MM.1S (cell line): ENCODE results near the gene ATP5F1D.

ENCODE experiments used
- DNase-seq: peaks from one replicate; pipeline ENCODE4 v3.0.0-alpha.2; 2015
- H2AFZ ChIP-seq: fragments of 300-600 bp; sonication (generic); 2 replicates; pipeline ENCODE4 v1.6.0; 2016; ENCODE audit warnings: antibody characterized with exemption, low read length
- H3F3A ChIP-seq: fragments of 300-600 bp; sonication (generic); 2 replicates; pipeline ENCODE4 v1.6.1; 2016; ENCODE audit warnings: mild to moderate bottlenecking, antibody characterized with exemption, low read length, moderate library complexity, mixed read lengths; ENCODE audit not compliant: insufficient read depth
- H3K27ac ChIP-seq: fragments of 300-600 bp; sonication (generic); 2 replicates; pipeline ENCODE4 v1.5.1; 2016; ENCODE audit warnings: mild to moderate bottlenecking, low read length
- H3K27me3 ChIP-seq: fragments of 300-600 bp; sonication (generic); replicated peaks from 2 replicates; pipeline ENCODE4 v1.6.0; 2016; ENCODE audit warnings: low read length; ENCODE audit not compliant: insufficient read depth
- H3K36me3 ChIP-seq: fragments of 300-600 bp; sonication (generic); replicated peaks from 2 replicates; pipeline ENCODE4 v1.6.1; 2016; ENCODE audit warnings: mild to moderate bottlenecking, low read length, mixed read lengths; ENCODE audit not compliant: insufficient read depth
- H3K4me1 ChIP-seq: fragments of 300-600 bp; sonication (generic); 2 replicates; pipeline ENCODE4 v1.6.1; 2016; ENCODE audit warnings: low read length, mixed read lengths
- H3K4me2 ChIP-seq: fragments of 300-600 bp; sonication (generic); 2 replicates; pipeline ENCODE4 v1.6.0; 2016; ENCODE audit warnings: low read depth, low read length
- H3K4me3 ChIP-seq: fragments of 300-600 bp; sonication (generic); 2 replicates; pipeline ENCODE4 v1.5.1; 2016; ENCODE audit warnings: low read length, mixed read lengths
- H3K79me2 ChIP-seq: fragments of 300-600 bp; sonication (generic); 2 replicates; pipeline ENCODE4 v1.6.1; 2016; ENCODE audit warnings: mixed run types, low read length, mixed read lengths
- H3K9ac ChIP-seq: fragments of 300-600 bp; sonication (generic); 2 replicates; pipeline ENCODE4 v1.6.1; 2016; ENCODE audit warnings: low read length, mixed read lengths
- H3K9me2 ChIP-seq: fragments of 300-600 bp; sonication (generic); replicated peaks from 2 replicates; pipeline ENCODE4 v1.6.1; 2016; ENCODE audit warnings: mild to moderate bottlenecking, low read length, mixed read lengths; ENCODE audit not compliant: insufficient read depth
- H3K9me3 ChIP-seq: fragments of 300-600 bp; sonication (generic); replicated peaks from 2 replicates; pipeline ENCODE4 v1.6.1; 2016; ENCODE audit warnings: mild to moderate bottlenecking, low read length, mixed read lengths; ENCODE audit not compliant: insufficient read depth
- H4K20me1 ChIP-seq: fragments of 300-600 bp; sonication (generic); 2 replicates; pipeline ENCODE4 v1.6.1; 2016; ENCODE audit warnings: mild to moderate bottlenecking, low read length, moderate library complexity, mixed read lengths; ENCODE audit not compliant: insufficient read depth
- CTCF ChIP-seq: fragments of 300-600 bp; sonication (generic); IDR thresholded peaks from 2 replicates; pipeline ENCODE4 v1.5.1; 2016; ENCODE audit warnings: antibody characterized with exemption, low read length, mixed read lengths
- EZH2 ChIP-seq: fragments of 300-600 bp; sonication (generic); optimal IDR thresholded peaks from 2 replicates; pipeline ENCODE3; 2017; ENCODE audit warnings: low read depth, mild to moderate bottlenecking, antibody characterized with exemption, low read length, mixed read lengths
- EZH2phosphoT487 ChIP-seq: fragments of 300-600 bp; sonication (generic); IDR thresholded peaks from 2 replicates; pipeline ENCODE4 v1.6.1; 2018; ENCODE audit warnings: antibody characterized with exemption, low read length

Gene ATP5F1D

GRCh38 chr19:1249298-1249989 lies 7.9 kb downstream of the ATP5F1D start:
- Histone ChIP-seq H2AFZ (no peak overlapping the region), H4K20me1 (no peaks in the 10 kb centered on the region), H3K79me2 (peaks cover 37% of the 10 kb centered on the region), H3K4me3 (peak overlapping the region; percentile 78), H3K27ac (peak overlapping the region; percentile 85; the same call in 1 of the 2 replicates), H3K9ac (peak overlapping the region; percentile 93), H3F3A (peaks cover 17% of the 10 kb centered on the region), H3K27me3 (no peaks in the 10 kb centered on the region), H3K4me1 (peaks cover 12% of the 10 kb centered on the region), H3K4me2 (peak overlapping the region; percentile 98), H3K9me3 (no peaks in the 10 kb centered on the region), H3K36me3 (no peaks in the 10 kb centered on the region), H3K9me2 (no peaks in the 10 kb centered on the region)
- DNase-seq, result peak; percentile 95
- no peak for TF ChIP-seq EZH2phosphoT487
- no peak for TF ChIP-seq EZH2
- TF ChIP-seq CTCF, result no peak

GRCh38 chr19:1249990-1250436 lies 8.5 kb downstream of the ATP5F1D start:
- Histone ChIP-seq H3K4me3 (peak overlapping the region; percentile 66), H3K4me1 (peaks cover 8% of the 10 kb centered on the region), H2AFZ (no peak overlapping the region), H3K9ac (peak overlapping the region; percentile 29; the same call in 1 of the 2 replicates), H3K4me2 (peak overlapping the region; percentile 98), H3K9me3 (no peaks in the 10 kb centered on the region), H3K27me3 (no peaks in the 10 kb centered on the region), H3K9me2 (no peaks in the 10 kb centered on the region), H3K27ac (no peak overlapping the region), H4K20me1 (no peaks in the 10 kb centered on the region), H3K36me3 (peaks cover 4% of the 10 kb centered on the region; the same call in 1 of the 2 replicates), H3K79me2 (peaks cover 32% of the 10 kb centered on the region), H3F3A (peaks cover 14% of the 10 kb centered on the region)
- no peak for DNase-seq
- TF ChIP-seq EZH2 (no peak), EZH2phosphoT487 (no peak), CTCF (no peak)

- H3F3A ChIP-seq, result peaks cover 14% of the 10 kb centered on the region
- peaks cover 30% of the 10 kb centered on the region for H3K79me2 ChIP-seq
- no peaks in the 10 kb centered on the region for H3K9me2 ChIP-seq
- no peak overlapping the region for H2AFZ ChIP-seq
- H3K4me3 ChIP-seq, result no peak overlapping the region
- DNase-seq, result no peak
- no peak overlapping the region for H3K27ac ChIP-seq
- no peaks in the 10 kb centered on the region for H3K27me3 ChIP-seq
- H3K9ac ChIP-seq, result no peak overlapping the region
- H3K4me1 ChIP-seq, result peaks cover 8% of the 10 kb centered on the region
- no peaks in the 10 kb centered on the region for H3K9me3 ChIP-seq
- no peak overlapping the region for H3K4me2 ChIP-seq
- peaks cover 10% of the 10 kb centered on the region; the same call in 1 of the 2 replicates for H3K36me3 ChIP-seq
- no peak for TF ChIP-seq EZH2phosphoT487
- no peak for TF ChIP-seq EZH2
- TF ChIP-seq CTCF, result no peak
- H4K20me1 ChIP-seq, result no peaks in the 10 kb centered on the region
Measured at GRCh38 chr19:1250437-1251260, 9.1 kb downstream of the ATP5F1D start.
